ENCODE results near the gene SLC25A1.

DNA sequence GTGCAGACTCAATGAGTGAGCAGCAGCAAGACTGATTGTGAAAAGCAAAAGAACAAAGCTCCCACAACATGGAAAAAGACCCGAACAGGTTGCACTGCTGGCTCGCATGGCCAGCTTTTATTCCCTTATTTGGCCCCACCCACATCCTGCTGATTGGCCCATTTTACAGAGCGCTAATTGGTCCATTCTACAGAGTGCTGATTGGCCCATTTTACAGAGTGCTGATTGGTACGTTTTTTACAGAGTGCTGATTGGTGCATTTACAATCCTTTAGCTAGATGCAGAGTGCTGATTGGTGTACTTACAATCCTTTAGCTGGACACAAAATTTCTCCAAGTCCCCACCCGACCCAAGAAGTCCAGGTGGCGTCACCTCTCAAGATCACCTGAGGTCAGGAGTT is 15.3 kb upstream of the SLC25A1 start:
- TF ChIP-seq, protein P1, sequence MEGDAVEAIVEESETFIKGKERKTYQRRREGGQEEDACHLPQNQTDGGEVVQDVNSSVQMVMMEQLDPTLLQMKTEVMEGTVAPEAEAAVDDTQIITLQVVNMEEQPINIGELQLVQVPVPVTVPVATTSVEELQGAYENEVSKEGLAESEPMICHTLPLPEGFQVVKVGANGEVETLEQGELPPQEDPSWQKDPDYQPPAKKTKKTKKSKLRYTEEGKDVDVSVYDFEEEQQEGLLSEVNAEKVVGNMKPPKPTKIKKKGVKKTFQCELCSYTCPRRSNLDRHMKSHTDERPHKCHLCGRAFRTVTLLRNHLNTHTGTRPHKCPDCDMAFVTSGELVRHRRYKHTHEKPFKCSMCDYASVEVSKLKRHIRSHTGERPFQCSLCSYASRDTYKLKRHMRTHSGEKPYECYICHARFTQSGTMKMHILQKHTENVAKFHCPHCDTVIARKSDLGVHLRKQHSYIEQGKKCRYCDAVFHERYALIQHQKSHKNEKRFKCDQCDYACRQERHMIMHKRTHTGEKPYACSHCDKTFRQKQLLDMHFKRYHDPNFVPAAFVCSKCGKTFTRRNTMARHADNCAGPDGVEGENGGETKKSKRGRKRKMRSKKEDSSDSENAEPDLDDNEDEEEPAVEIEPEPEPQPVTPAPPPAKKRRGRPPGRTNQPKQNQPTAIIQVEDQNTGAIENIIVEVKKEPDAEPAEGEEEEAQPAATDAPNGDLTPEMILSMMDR (conservative IDR thresholded peaks at IDR 0.05 in 1 of 2, IDR thresholded peaks at IDR 0.05 in 1 of 2; ENCODE audit: extremely low read depth in 1 of 2, insufficient read depth in 1 of 2, low read depth in 1 of 2, low read length in 2 of 2): no peak
- no peak for TF ChIP-seq EZH2 (IDR thresholded peaks at IDR 0.05; ENCODE audit: borderline replicate concordance, low read length)

Measured in mammary epithelial cell (primary cell).